Measurements from ENCODE around the gene RBKS. TPM values are rescaled to one million over a fixed set of nuclear protein-coding genes. Genes with fewer than 3 reads are reported as not detected.

RBKS gene
- total RNA-seq, 4 donors from 2014 or later: 1.5 to 15.2 (median 15.1) TPM; not detected in 1

- no peaks in the 10 kb centered on the region for H3K9me3 ChIP-seq
- TF ChIP-seq CTCF (IDR thresholded peaks at IDR 0.05): no peak
- no peak for TF ChIP-seq EP300 (IDR thresholded peaks at IDR 0.05; ENCODE audit: low read depth)
- TF ChIP-seq POLR2A (IDR thresholded peaks at IDR 0.05): no peak
- no peak for TF ChIP-seq POLR2AphosphoS5 (IDR thresholded peaks at IDR 0.05)
- H3K4me1 ChIP-seq: no peaks in the 10 kb centered on the region
- 96 to 100% methylated on average over 2 to 3 of the region's 3 CpGs for WGBS, 2 donors (ENCODE audit: low coverage in 1 of 2)
- no peaks in the 10 kb centered on the region for H3K36me3 ChIP-seq
- in situ Hi-C loops (cut with MboI; ENCODE audit: low pct_ligation_motif_present in 1 of 4, low pct_unique_long_range_greater_than_20kb in 1 of 4, low sequenced_read_pairs in 3 of 4): no loop called here
- intact Hi-C loops (cut with DNase I; ENCODE audit: low total_unique reads): no loop called here
- H3K4me3 ChIP-seq: no peak overlapping the region
- no peak for DNase-seq
- no peak overlapping the region for H3K27ac ChIP-seq
- H3K27me3 ChIP-seq: no peaks in the 10 kb centered on the region
These were observed 81.2 kb downstream of the RBKS start for GRCh38 chr2:27808984-27809383.

DNA sequence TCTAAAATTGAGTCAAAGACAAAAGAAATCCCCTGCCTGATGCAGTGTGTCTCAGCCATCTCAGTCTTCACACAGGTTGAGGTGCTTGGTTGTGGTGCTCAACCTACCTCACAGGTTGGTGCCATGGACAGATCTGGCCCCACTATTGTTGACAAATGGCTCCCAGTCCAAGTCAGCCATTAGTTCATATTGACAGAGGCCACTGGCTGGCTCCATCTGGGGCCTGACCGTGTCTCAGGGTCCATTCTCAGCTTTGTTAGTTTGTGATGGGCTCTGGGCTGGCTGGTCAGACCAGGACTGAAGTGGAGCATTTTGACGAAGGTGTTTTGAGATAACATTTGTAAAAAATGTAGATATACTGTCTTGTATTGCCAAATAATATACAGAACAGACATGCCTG, 81.8 kb downstream of the RBKS start:
- Histone ChIP-seq H3K36me3 (no peaks in the 10 kb centered on the region), H3K27ac (no peak overlapping the region), H3K9me3 (no peaks in the 10 kb centered on the region), H3K4me1 (no peaks in the 10 kb centered on the region), H3K27me3 (no peaks in the 10 kb centered on the region), H3K4me3 (no peak overlapping the region)
- in situ Hi-C loops (cut with MboI; ENCODE audit: low pct_ligation_motif_present in 1 of 4, low pct_unique_long_range_greater_than_20kb in 1 of 4, low sequenced_read_pairs in 3 of 4) (no loop called here), intact Hi-C loops (cut with DNase I; ENCODE audit: low total_unique reads) (no loop called here)
- DNase-seq: no peak
- 95% methylated on average over 2 of the region's 2 CpGs; no CpG with 5 or more reads in 1 of the 2 donors for WGBS, 2 donors (ENCODE audit: low coverage in 1 of 2)
- TF ChIP-seq POLR2AphosphoS5 (IDR thresholded peaks at IDR 0.05) (no peak), POLR2A (IDR thresholded peaks at IDR 0.05) (no peak), EP300 (IDR thresholded peaks at IDR 0.05; ENCODE audit: low read depth) (no peak), CTCF (IDR thresholded peaks at IDR 0.05) (no peak)

GRCh38 chr2:27807476-27807875, 82.7 kb downstream of the RBKS start:
- no peaks in the 10 kb centered on the region for H3K27me3 ChIP-seq
- no peak for TF ChIP-seq POLR2AphosphoS5 (IDR thresholded peaks at IDR 0.05)
- peak; percentile 50 to 70 (median 53) for TF ChIP-seq CTCF (IDR thresholded peaks at IDR 0.05)
- no peaks in the 10 kb centered on the region for H3K9me3 ChIP-seq
- WGBS, 2 donors (ENCODE audit: low coverage in 1 of 2): 56 to 64% methylated on average over 3 to 4 of the region's 4 CpGs
- in situ Hi-C loops (cut with MboI; ENCODE audit: low pct_ligation_motif_present in 1 of 4, low pct_unique_long_range_greater_than_20kb in 1 of 4, low sequenced_read_pairs in 3 of 4): no loop called here
- H3K36me3 ChIP-seq: no peaks in the 10 kb centered on the region
- no peak overlapping the region for H3K4me3 ChIP-seq
- intact Hi-C loops (cut with DNase I; ENCODE audit: low total_unique reads): no loop called here
- no peaks in the 10 kb centered on the region for H3K4me1 ChIP-seq
- peak; percentile 32 for DNase-seq
- H3K27ac ChIP-seq: no peak overlapping the region

GRCh38 chr2:27806311-27807059, 83.7 kb downstream of the RBKS start:
- Histone ChIP-seq H3K9me3 (no peaks in the 10 kb centered on the region), H3K36me3 (no peaks in the 10 kb centered on the region), H3K4me3 (no peak overlapping the region), H3K27me3 (no peaks in the 10 kb centered on the region), H3K27ac (no peak overlapping the region), H3K4me1 (no peaks in the 10 kb centered on the region)
- WGBS, 2 donors (ENCODE audit: low coverage in 1 of 2): 93 to 95% methylated on average over 3 to 5 of the region's 5 CpGs
- no peak for DNase-seq
- in situ Hi-C loops (cut with MboI; ENCODE audit: low pct_ligation_motif_present in 1 of 4, low pct_unique_long_range_greater_than_20kb in 1 of 4, low sequenced_read_pairs in 3 of 4): no loop called here
- TF ChIP-seq POLR2AphosphoS5 (IDR thresholded peaks at IDR 0.05): no peak
- TF ChIP-seq CTCF (IDR thresholded peaks at IDR 0.05): no peak
- TF ChIP-seq POLR2A (IDR thresholded peaks at IDR 0.05): no peak
- TF ChIP-seq EP300 (IDR thresholded peaks at IDR 0.05; ENCODE audit: low read depth): no peak
- intact Hi-C loops (cut with DNase I; ENCODE audit: low total_unique reads): no loop called here
